ENCODE measurements around the gene AGBL3.

AGBL3 gene

DNA sequence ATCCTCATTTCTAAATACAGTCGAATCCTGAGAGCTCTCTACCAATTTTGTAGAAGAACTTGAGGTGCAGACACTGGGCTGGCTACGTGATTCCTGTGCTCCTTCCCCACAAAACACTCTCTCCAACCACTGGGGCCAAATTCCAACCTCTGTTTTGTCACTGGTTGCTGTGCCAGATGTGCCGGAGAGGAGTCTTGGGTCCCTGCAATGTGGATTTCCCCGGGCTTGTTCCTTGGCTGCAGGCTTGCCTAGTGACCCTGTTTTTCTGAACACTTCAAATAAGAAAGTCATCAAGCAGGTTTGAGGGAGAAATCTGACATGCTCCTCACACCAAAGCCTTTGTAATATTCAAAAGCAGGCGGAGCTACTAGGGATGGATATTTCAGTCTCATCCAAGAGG is 44.4 kb upstream of the AGBL3 start:
- TF ChIP-seq, protein P1, sequence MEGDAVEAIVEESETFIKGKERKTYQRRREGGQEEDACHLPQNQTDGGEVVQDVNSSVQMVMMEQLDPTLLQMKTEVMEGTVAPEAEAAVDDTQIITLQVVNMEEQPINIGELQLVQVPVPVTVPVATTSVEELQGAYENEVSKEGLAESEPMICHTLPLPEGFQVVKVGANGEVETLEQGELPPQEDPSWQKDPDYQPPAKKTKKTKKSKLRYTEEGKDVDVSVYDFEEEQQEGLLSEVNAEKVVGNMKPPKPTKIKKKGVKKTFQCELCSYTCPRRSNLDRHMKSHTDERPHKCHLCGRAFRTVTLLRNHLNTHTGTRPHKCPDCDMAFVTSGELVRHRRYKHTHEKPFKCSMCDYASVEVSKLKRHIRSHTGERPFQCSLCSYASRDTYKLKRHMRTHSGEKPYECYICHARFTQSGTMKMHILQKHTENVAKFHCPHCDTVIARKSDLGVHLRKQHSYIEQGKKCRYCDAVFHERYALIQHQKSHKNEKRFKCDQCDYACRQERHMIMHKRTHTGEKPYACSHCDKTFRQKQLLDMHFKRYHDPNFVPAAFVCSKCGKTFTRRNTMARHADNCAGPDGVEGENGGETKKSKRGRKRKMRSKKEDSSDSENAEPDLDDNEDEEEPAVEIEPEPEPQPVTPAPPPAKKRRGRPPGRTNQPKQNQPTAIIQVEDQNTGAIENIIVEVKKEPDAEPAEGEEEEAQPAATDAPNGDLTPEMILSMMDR (IDR thresholded peaks at IDR 0.05; ENCODE audit: low read depth, low read length, missing control alignments), result no peak
- no peak overlapping the region for H3K4me3 ChIP-seq (replicated peaks; ENCODE audit: low read depth, low read length)
- DNase-seq (ENCODE audit: extremely low read depth, low read depth), result no peak

DNA sequence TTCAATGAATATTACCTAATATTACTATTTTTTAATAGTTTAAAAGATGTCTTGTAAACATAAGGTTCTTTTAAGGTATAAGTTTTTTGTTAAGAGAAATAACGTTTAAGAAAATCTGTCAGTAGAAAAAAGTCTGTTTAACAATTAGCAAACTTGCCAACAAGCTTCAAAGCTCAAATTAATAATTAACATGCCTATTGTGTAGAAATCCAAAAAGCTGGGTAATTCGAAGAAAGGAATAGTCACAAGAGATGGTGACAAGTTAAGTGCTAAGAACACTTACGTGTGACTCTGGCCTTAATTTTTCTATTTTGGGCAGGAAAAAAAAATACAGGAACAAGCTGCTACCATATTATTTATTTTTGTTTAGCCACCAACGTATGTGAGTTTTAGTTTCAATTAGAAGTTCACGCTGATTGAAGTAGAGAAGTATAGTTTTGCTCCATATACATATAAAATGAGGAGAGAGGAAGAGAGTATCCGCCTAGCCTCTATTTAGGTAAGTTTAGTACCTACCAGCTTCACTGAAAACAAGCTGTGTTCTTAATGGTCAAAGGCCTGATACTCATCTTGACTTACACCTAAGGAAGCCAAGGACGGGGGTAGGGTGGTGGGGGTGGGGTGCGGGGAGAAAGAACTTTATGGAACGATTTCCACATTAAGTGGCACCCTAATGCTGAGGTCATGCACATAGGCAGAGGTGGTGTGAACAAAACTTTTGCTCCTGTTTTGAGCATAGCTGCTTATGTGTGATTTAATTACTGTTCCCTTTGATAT is 43.4 kb upstream of the AGBL3 start:
- no peak overlapping the region for H3K4me3 ChIP-seq (replicated peaks; ENCODE audit: low read depth, low read length)
- TF ChIP-seq, protein P1 (IDR thresholded peaks at IDR 0.05; ENCODE audit: low read depth, low read length, missing control alignments), result no peak
- DNase-seq (ENCODE audit: extremely low read depth, low read depth), result no peak

DNA sequence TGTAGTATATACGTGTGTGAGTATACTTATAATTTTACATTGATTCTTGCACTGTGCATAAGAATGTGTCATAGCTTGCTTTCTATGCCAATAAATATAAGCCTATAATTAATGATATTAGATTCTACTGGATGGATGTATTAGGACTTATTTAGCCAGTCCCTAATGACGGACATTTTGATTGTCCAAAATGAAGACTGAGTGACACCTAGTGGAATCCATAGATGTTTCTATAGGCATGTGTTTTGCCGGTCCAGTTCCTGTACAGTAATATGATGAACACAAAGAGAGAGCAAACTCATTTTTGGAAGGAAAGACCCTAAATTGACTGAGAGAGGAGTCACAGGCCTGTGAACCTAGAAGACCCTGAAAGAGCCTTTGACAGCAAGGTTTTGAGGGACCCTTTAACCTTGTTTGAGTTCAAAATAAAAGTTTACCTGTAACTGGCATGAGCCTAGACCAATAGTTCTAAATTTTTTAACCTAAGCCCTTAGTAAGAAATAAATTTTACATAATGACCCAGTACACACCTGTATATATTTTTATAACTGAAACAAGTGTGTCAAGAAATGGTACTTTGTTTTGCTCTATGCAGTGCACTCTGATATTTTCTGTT is 42.4 kb upstream of the AGBL3 start:
- DNase-seq (ENCODE audit: extremely low read depth, low read depth), result no peak
- TF ChIP-seq, protein P1 (IDR thresholded peaks at IDR 0.05; ENCODE audit: low read depth, low read length, missing control alignments), result peak; percentile 3
- no peak overlapping the region for H3K4me3 ChIP-seq (replicated peaks; ENCODE audit: low read depth, low read length)

DNA sequence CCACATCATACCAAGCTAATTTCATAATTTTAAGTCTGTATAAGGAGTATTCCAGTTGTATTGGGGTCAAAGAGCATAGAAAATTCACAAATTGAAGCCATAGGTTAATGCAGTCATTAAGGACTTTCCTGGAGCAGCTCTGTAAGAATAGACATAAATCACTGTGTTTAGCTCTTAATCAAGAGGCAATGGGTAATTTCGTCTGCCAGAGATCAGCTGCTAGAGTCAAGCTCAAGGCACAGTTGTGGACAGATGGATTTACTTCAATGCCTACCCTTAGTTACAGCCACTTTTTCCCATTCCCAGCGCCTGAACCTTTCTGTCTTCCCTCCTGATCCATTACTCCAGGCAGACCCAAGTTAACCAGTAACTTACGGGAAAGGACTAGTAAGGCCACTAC is 40.6 kb upstream of the AGBL3 start:
- TF ChIP-seq, protein P1 (IDR thresholded peaks at IDR 0.05; ENCODE audit: low read depth, low read length, missing control alignments), result no peak
- DNase-seq (ENCODE audit: extremely low read depth, low read depth), result no peak
- no peak overlapping the region for H3K4me3 ChIP-seq (replicated peaks; ENCODE audit: low read depth, low read length)

DNA sequence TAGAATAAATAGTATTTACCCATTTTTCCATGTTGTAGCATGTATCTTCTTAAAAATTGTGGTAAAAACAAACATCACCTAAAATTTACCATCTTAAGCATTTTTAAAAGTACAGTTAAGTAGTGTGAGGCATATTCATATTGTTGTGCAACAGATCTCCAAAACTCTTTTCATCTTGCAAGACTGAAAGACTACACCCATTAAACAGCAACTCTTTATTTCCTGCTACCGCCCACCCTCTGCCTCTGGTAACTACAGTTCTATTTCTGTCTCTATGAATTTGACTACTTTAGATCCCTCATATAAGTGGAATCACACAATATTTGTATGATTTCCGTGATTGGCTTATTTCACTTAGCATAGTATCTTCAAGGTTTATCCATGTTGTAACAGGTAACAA is 40.0 kb upstream of the AGBL3 start:
- no peak for DNase-seq (ENCODE audit: extremely low read depth, low read depth)
- no peak overlapping the region for H3K4me3 ChIP-seq (replicated peaks; ENCODE audit: low read depth, low read length)
- TF ChIP-seq, protein P1 (IDR thresholded peaks at IDR 0.05; ENCODE audit: low read depth, low read length, missing control alignments), result no peak

DNA sequence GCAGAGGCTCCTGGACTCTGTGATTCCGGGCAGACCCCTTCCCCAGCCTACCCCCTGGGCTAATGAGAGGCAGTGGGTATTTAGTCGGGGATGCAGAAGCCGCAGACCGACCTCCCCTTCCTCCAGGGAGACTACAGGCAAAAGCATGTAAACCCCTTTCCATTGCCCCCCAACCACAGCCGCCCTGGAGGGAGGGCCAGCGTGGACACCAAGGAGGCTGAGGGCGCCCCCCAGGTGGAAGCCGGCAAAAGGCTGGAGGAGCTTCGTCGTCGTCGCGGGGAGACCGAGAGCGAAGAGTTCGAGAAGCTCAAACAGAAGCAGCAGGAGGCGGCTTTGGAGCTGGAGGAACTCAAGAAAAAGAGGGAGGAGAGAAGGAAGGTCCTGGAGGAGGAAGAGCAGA is 39.0 kb upstream of the AGBL3 start:
- DNase-seq (ENCODE audit: extremely low read depth, low read depth), result no peak
- TF ChIP-seq, protein P1 (IDR thresholded peaks at IDR 0.05; ENCODE audit: low read depth, low read length, missing control alignments), result no peak
- no peak overlapping the region for H3K4me3 ChIP-seq (replicated peaks; ENCODE audit: low read depth, low read length)

All from HFF-Myc (cell line).